ENCODE measurements around the gene ADGRD1. TPM values are rescaled to one million over a fixed set of nuclear protein-coding genes. Genes with fewer than 3 reads are reported as not detected.

The ADGRD1 gene
- total RNA-seq, 2 donors from 2014 or later = not detected

- peak in 1 of 2 donors; percentile 27 for ATAC-seq
- DNase-seq (ENCODE audit: low spot score) = no peak
- Mint-ChIP-seq H3K36me3 (no peaks in the 10 kb centered on the region), H3K27ac (no peak overlapping the region), H3K9me3 (no peaks in the 10 kb centered on the region), H3K27me3 (peaks cover 16 to 18% of the 10 kb centered on the region in 2 donors), H3K4me3 (no peak overlapping the region), H3K4me1 (ENCODE audit: low read depth in 2 of 2) (no peaks in the 10 kb centered on the region)
Measured at GRCh38 chr12:131164096-131164872, 210.6 kb downstream of the ADGRD1 start.

- peaks cover 24 to 37% of the 10 kb centered on the region in 2 donors for H3K27me3 Mint-ChIP-seq
- H3K9me3 Mint-ChIP-seq = no peaks in the 10 kb centered on the region
- H3K36me3 Mint-ChIP-seq = no peaks in the 10 kb centered on the region
- DNase-seq (ENCODE audit: low spot score) (no peak), ATAC-seq (no peak)
- H3K4me3 Mint-ChIP-seq = no peak overlapping the region
- H3K4me1 Mint-ChIP-seq (ENCODE audit: low read depth in 2 of 2) = no peaks in the 10 kb centered on the region
- H3K27ac Mint-ChIP-seq = no peak overlapping the region
Measured at GRCh38 chr12:131166717-131167116, 213.0 kb downstream of the ADGRD1 start.

GRCh38 chr12:131167334-131167733 is 213.6 kb downstream of the ADGRD1 start:
- H3K27ac Mint-ChIP-seq = no peak overlapping the region
- H3K27me3 Mint-ChIP-seq = peaks cover 23 to 40% of the 10 kb centered on the region in 2 donors
- H3K4me3 Mint-ChIP-seq = no peak overlapping the region
- H3K9me3 Mint-ChIP-seq = no peaks in the 10 kb centered on the region
- H3K4me1 Mint-ChIP-seq (ENCODE audit: low read depth in 2 of 2) = no peaks in the 10 kb centered on the region
- ATAC-seq (no peak), DNase-seq (ENCODE audit: low spot score) (no peak)
- no peaks in the 10 kb centered on the region for H3K36me3 Mint-ChIP-seq

- DNase-seq (ENCODE audit: low spot score) (no peak), ATAC-seq (no peak)
- Mint-ChIP-seq H3K4me1 (ENCODE audit: low read depth in 2 of 2) (no peaks in the 10 kb centered on the region), H3K36me3 (peaks cover 10% of the 10 kb centered on the region), H3K27ac (no peak overlapping the region), H3K27me3 (peaks cover 14 to 37% of the 10 kb centered on the region in 2 donors), H3K9me3 (peaks cover 9% of the 10 kb centered on the region), H3K4me3 (no peak overlapping the region)
Measured at GRCh38 chr12:131171029-131171428, 217.3 kb downstream of the ADGRD1 start.

- H3K36me3 Mint-ChIP-seq = peaks cover 10% of the 10 kb centered on the region
- no peak overlapping the region for H3K4me3 Mint-ChIP-seq
- H3K4me1 Mint-ChIP-seq (ENCODE audit: low read depth in 2 of 2) = no peaks in the 10 kb centered on the region
- H3K9me3 Mint-ChIP-seq = peaks cover 9% of the 10 kb centered on the region
- ATAC-seq (no peak), DNase-seq (ENCODE audit: low spot score) (no peak)
- peaks cover 5 to 35% of the 10 kb centered on the region in 2 donors for H3K27me3 Mint-ChIP-seq
- H3K27ac Mint-ChIP-seq = no peak overlapping the region
Measured at GRCh38 chr12:131174901-131175300, 221.2 kb downstream of the ADGRD1 start.

GRCh38 chr12:131176266-131176665 is 222.6 kb downstream of the ADGRD1 start:
- H3K9me3 Mint-ChIP-seq = peaks cover 9% of the 10 kb centered on the region
- no peak overlapping the region for H3K27ac Mint-ChIP-seq
- peaks cover 10% of the 10 kb centered on the region for H3K36me3 Mint-ChIP-seq
- peaks cover 6 to 37% of the 10 kb centered on the region in 2 donors for H3K27me3 Mint-ChIP-seq
- ATAC-seq (no peak), DNase-seq (ENCODE audit: low spot score) (no peak)
- no peak overlapping the region for H3K4me3 Mint-ChIP-seq
- no peaks in the 10 kb centered on the region for H3K4me1 Mint-ChIP-seq (ENCODE audit: low read depth in 2 of 2)

GRCh38 chr12:131176926-131177325 is 223.2 kb downstream of the ADGRD1 start:
- DNase-seq (ENCODE audit: low spot score) (no peak), ATAC-seq (no peak)
- Mint-ChIP-seq H3K9me3 (peaks cover 9% of the 10 kb centered on the region), H3K27ac (no peak overlapping the region), H3K27me3 (peaks cover 5 to 35% of the 10 kb centered on the region in 2 donors), H3K36me3 (peaks cover 10% of the 10 kb centered on the region), H3K4me3 (no peak overlapping the region), H3K4me1 (ENCODE audit: low read depth in 2 of 2) (no peaks in the 10 kb centered on the region)

- Mint-ChIP-seq H3K36me3 (peaks cover 10% of the 10 kb centered on the region), H3K27me3 (peaks cover 5 to 29% of the 10 kb centered on the region in 2 donors), H3K27ac (no peak overlapping the region), H3K4me1 (ENCODE audit: low read depth in 2 of 2) (no peaks in the 10 kb centered on the region), H3K4me3 (no peak overlapping the region), H3K9me3 (peaks cover 9% of the 10 kb centered on the region)
- DNase-seq (ENCODE audit: low spot score) (no peak), ATAC-seq (no peak)
Measured at GRCh38 chr12:131177599-131177998, 223.9 kb downstream of the ADGRD1 start.

- Mint-ChIP-seq H3K27me3 (peaks cover 8 to 10% of the 10 kb centered on the region in 2 donors), H3K27ac (no peak overlapping the region), H3K4me3 (no peak overlapping the region), H3K4me1 (ENCODE audit: low read depth in 2 of 2) (no peaks in the 10 kb centered on the region), H3K36me3 (no peaks in the 10 kb centered on the region), H3K9me3 (peaks cover 4% of the 10 kb centered on the region)
- ATAC-seq (no peak), DNase-seq (ENCODE audit: low spot score) (no peak)
Measured at GRCh38 chr12:131187602-131188001, 233.9 kb downstream of the ADGRD1 start.

- ATAC-seq = no peak
- DNase-seq (ENCODE audit: low spot score) = no peak
Measured at GRCh38 chr12:131188131-131189050, 234.7 kb downstream of the ADGRD1 start.

GRCh38 chr12:131189781-131190180 is 236.1 kb downstream of the ADGRD1 start:
- Mint-ChIP-seq H3K27me3 (peaks cover 8 to 10% of the 10 kb centered on the region in 2 donors), H3K9me3 (peaks cover 4% of the 10 kb centered on the region), H3K36me3 (no peaks in the 10 kb centered on the region), H3K4me3 (no peak overlapping the region), H3K4me1 (ENCODE audit: low read depth in 2 of 2) (no peaks in the 10 kb centered on the region), H3K27ac (no peak overlapping the region)
- DNase-seq (ENCODE audit: low spot score) (no peak), ATAC-seq (no peak)

More at GRCh38 chr12:131188131-131189050, 234.7 kb downstream of the ADGRD1 start:
- no peak overlapping the region for H3K4me3 Mint-ChIP-seq
- peaks cover 4% of the 10 kb centered on the region for H3K9me3 Mint-ChIP-seq
- no peaks in the 10 kb centered on the region for H3K36me3 Mint-ChIP-seq
- H3K27me3 Mint-ChIP-seq = peaks cover 8 to 10% of the 10 kb centered on the region in 2 donors
- no peak overlapping the region for H3K27ac Mint-ChIP-seq
- no peaks in the 10 kb centered on the region for H3K4me1 Mint-ChIP-seq (ENCODE audit: low read depth in 2 of 2)

GRCh38 chr12:131190965-131191364 is 237.3 kb downstream of the ADGRD1 start:
- Mint-ChIP-seq H3K9me3 (no peaks in the 10 kb centered on the region), H3K36me3 (no peaks in the 10 kb centered on the region), H3K4me3 (no peak overlapping the region), H3K4me1 (ENCODE audit: low read depth in 2 of 2) (no peaks in the 10 kb centered on the region), H3K27ac (no peak overlapping the region), H3K27me3 (peaks cover 2 to 5% of the 10 kb centered on the region in 2 donors)
- no peak for ATAC-seq
- DNase-seq (ENCODE audit: low spot score) = no peak
